Stomach (tissue), 4 donors: ENCODE data around the gene PBX3.

ENCODE experiments used
- CTCF ChIP-seq, 7 experiments: fragments of 450-650 bp in 4 of 7; fragments of 200-600 bp in 3 of 7; sonication (generic) in 3 of 7; IDR thresholded peaks; one replicate each; pipeline ENCODE4 v1.5.1; 2016 to 2019; ENCODE audit warnings: antibody characterized with exemption in 7 of 7, control low read depth in 2 of 7, mild to moderate bottlenecking in 1 of 7
- EP300 ChIP-seq: sonication (generic); formaldehyde crosslinking; IDR thresholded peaks from one replicate; pipeline ENCODE4 v1.6.1; 2017; ENCODE audit warnings: antibody characterized with exemption
- POLR2A ChIP-seq, 4 donors: fragments of 450-650 bp; IDR thresholded peaks; one replicate each; pipeline ENCODE4 v1.6.1; 2016; ENCODE audit warnings: antibody characterized with exemption in 4 of 4, control low read depth in 2 of 4, mild to moderate bottlenecking in 1 of 4, moderate library complexity in 1 of 4
- POLR2AphosphoS5 ChIP-seq, 3 donors: sonication (generic); formaldehyde crosslinking; IDR thresholded peaks; one replicate each; pipeline ENCODE4 v1.6.1; 2016; ENCODE audit warnings: antibody characterized with exemption in 3 of 3

- TF ChIP-seq POLR2A (IDR thresholded peaks at IDR 0.05) (no peak), CTCF (IDR thresholded peaks at IDR 0.05) (no peak), EP300 (no peak), POLR2AphosphoS5 (IDR thresholded peaks at IDR 0.05) (peak in 1 of 3 donors; percentile 9)
Observed at GRCh38 chr9:125747053-125747764, at the start of gene PBX3.
